ENCODE measurements around the gene ARHGAP15. TPM values are rescaled to one million over a fixed set of nuclear protein-coding genes. Genes with fewer than 3 reads are reported as not detected.
"Not testable (repeated sequence)": the region's sequence is repeated elsewhere in the genome, so short reads cannot be mapped to it uniquely, and the experiment has no call there.

Gene ARHGAP15
- total RNA-seq, 2 experiments from 2014 or later: 71.3 to 72.8 TPM

DNA sequence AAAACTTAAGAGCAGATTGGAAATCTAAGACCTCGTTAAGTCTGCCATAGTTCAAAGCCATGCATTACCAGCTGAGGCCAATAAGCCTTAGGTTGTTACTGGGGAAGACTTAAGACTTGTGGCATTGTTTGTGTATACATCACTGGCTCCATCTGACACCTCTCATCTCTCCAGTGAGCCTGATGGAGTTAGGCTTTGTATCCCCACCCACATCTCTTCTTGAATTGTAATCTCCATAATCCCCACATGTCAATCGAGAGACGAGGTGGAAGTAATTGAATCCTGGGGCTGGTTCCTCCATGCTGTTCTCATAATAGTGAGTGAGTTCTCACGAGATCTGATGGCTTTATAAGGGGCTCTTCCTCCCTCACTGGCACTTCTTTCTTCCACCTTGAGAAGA lies 404.6 kb downstream of the ARHGAP15 start:
- CTCF ChIA-PET: no interaction called here
- Mint-ChIP-seq H3K4me3 (no peak overlapping the region), H3K4me1 (ENCODE audit: low read depth) (peaks cover 10% of the 10 kb centered on the region), H3K27ac (no peak overlapping the region), H3K36me3 (ENCODE audit: low read depth) (peaks cover 56% of the 10 kb centered on the region), H3K27me3 (no peaks in the 10 kb centered on the region), H3K9me3 (peaks cover 15% of the 10 kb centered on the region)
- intact Hi-C loops (cut with micrococcal nuclease): no loop called here
- POLR2A ChIA-PET: no interaction called here
- DNase-seq: no peak
- ATAC-seq: no peak
- TF ChIP-seq, protein P1, sequence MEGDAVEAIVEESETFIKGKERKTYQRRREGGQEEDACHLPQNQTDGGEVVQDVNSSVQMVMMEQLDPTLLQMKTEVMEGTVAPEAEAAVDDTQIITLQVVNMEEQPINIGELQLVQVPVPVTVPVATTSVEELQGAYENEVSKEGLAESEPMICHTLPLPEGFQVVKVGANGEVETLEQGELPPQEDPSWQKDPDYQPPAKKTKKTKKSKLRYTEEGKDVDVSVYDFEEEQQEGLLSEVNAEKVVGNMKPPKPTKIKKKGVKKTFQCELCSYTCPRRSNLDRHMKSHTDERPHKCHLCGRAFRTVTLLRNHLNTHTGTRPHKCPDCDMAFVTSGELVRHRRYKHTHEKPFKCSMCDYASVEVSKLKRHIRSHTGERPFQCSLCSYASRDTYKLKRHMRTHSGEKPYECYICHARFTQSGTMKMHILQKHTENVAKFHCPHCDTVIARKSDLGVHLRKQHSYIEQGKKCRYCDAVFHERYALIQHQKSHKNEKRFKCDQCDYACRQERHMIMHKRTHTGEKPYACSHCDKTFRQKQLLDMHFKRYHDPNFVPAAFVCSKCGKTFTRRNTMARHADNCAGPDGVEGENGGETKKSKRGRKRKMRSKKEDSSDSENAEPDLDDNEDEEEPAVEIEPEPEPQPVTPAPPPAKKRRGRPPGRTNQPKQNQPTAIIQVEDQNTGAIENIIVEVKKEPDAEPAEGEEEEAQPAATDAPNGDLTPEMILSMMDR (IDR thresholded peaks at IDR 0.05): no peak

DNA sequence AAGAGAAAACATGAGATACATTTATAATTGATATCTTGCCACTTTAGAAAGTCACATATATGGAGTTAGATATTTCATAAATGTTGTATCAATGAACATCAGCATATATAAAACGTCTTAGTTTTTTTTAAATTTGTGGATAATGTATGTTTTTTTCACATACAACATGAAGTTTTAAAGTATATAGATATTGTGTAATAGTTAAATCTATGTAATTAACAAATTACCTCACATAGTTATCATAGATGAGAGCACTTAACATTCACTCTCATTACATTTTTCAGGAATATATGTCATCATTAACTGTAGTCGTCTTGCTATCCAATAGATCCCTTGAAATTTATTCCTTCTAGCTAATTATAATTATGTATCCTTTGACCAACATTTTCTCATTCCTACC lies 406.6 kb downstream of the ARHGAP15 start:
- ATAC-seq: no peak
- no peak overlapping the region for H3K4me3 Mint-ChIP-seq
- H3K27me3 Mint-ChIP-seq: no peaks in the 10 kb centered on the region
- peaks cover 14% of the 10 kb centered on the region for H3K9me3 Mint-ChIP-seq
- no peak overlapping the region for H3K27ac Mint-ChIP-seq
- TF ChIP-seq, protein P1 (IDR thresholded peaks at IDR 0.05): no peak
- peaks cover 52% of the 10 kb centered on the region for H3K36me3 Mint-ChIP-seq (ENCODE audit: low read depth)
- peaks cover 5% of the 10 kb centered on the region for H3K4me1 Mint-ChIP-seq (ENCODE audit: low read depth)
- ChIA-PET POLR2A (no interaction called here), CTCF (no interaction called here)
- intact Hi-C loops (cut with micrococcal nuclease): no loop called here
- DNase-seq: no peak

DNA sequence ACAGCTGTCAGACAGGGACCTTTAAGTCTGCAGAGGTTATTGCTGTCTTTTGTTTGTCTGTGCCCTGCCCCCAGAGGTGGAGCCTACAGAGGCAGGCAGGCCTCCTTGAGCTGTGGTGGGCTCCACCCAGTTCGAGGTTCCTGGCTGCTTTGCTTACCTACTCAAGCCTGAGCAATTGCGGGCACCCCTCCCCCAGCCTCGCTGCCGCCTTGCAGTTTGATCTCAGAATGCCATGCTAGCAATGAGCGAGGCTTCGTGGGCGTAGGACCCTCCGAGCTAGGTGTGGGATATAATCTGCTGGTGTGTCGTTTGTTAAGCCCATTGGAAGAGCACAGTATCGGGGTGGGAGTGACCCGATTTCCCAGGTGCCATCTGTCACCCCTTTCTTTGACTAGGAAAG lies 412.7 kb downstream of the ARHGAP15 start:
- POLR2A ChIA-PET; intact Hi-C loops (cut with micrococcal nuclease); H3K27me3 Mint-ChIP-seq; H3K4me3 Mint-ChIP-seq; CTCF ChIA-PET; H3K27ac Mint-ChIP-seq; ATAC-seq; DNase-seq: not testable (repeated sequence)
- H3K36me3 Mint-ChIP-seq (ENCODE audit: low read depth): peaks cover 34% of the 10 kb centered on the region
- peaks cover 14% of the 10 kb centered on the region for H3K9me3 Mint-ChIP-seq
- peaks cover 35% of the 10 kb centered on the region for H3K4me1 Mint-ChIP-seq (ENCODE audit: low read depth)

DNA sequence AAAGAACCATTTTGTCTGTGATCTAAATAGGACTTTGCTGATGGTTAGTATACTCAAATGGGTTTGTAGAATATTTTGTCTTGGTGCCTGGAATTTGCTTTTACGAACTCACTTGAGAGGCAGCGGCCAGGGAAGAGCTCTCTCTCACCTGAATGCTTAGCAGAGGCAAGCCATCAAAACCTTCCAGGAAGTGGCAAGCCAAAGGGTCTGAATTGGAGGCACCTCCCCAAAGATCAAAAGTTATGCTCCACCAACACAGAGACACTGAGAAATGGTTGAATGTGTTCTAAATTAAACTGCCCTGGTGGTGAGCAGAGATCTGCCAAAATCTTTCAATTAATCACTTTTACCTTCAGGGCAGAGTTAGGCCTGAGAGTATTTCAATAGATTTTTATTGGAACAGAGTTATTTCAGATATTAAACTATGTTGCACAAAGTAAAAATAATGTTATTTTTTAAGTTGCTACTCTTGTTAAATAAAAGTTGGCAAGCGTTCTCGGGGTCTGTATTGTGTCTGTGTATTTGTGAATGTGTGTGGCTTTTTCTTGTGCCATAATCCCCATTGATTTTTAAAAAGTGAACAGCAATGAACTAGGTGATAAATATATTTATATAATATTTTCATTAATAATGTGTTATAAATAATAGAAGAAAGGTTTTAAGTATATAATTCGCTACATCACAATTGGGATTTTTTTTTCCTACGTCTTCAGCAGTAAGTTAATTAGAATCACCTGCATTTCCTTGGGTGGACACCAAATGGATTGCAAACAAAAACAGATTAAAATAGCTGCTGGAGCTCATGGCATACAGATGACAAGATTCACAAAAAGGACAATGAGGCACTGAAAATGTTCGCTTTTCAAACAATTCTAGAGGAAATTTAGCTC lies 416.1 kb downstream of the ARHGAP15 start:
- peak overlapping the region; percentile 66 for H3K27ac Mint-ChIP-seq
- TF ChIP-seq, protein P1 (IDR thresholded peaks at IDR 0.05): no peak

DNA sequence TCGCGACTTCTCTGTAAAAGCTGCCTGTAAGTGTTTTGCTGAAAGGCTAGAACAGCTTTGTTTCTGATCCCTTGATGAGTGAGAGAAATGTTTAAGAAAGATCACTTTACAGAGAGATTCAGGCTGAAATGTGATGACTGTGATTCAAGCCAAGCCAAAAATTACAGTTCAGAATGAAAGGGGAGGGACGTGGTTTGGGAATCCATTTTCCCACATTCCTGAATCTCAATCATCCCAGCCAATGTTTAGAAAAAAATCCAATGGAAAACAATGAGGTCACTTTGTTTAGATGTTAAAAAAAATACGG lies 416.7 kb downstream of the ARHGAP15 start:
- TF ChIP-seq, protein P1 (IDR thresholded peaks at IDR 0.05): no peak
- POLR2A ChIA-PET: interaction anchor here (1.0 kb wide), 1 partner anchor 9 kb away, joined by 4 read pairs; no protein-coding TSS in a partner anchor
- Mint-ChIP-seq H3K4me1 (ENCODE audit: low read depth) (peaks cover 32% of the 10 kb centered on the region), H3K4me3 (no peak overlapping the region), H3K9me3 (peaks cover 8% of the 10 kb centered on the region), H3K27ac (no peak overlapping the region), H3K27me3 (no peaks in the 10 kb centered on the region), H3K36me3 (ENCODE audit: low read depth) (peaks cover 21% of the 10 kb centered on the region)
- CTCF ChIA-PET: no interaction called here
- intact Hi-C loops (cut with micrococcal nuclease): no loop called here
- DNase-seq (no peak), ATAC-seq (no peak)

More for the DNA sequence above, 416.1 kb downstream of the ARHGAP15 start:
- Mint-ChIP-seq H3K4me1 (ENCODE audit: low read depth) (peaks cover 36% of the 10 kb centered on the region), H3K36me3 (ENCODE audit: low read depth) (peaks cover 26% of the 10 kb centered on the region), H3K9me3 (peaks cover 12% of the 10 kb centered on the region), H3K27me3 (no peaks in the 10 kb centered on the region), H3K4me3 (no peak overlapping the region)
- ATAC-seq: peak; percentile 56
- peak; percentile 18 for DNase-seq
- CTCF ChIA-PET: no interaction called here
- intact Hi-C loops (cut with micrococcal nuclease): no loop called here
- POLR2A ChIA-PET: no interaction called here
